SK-N-SH (cell line): ENCODE measurements around the gene RFC4. TPM values are rescaled to one million over a fixed set of nuclear protein-coding genes. Genes with fewer than 3 reads are reported as not detected.

Source experiments
- CTCF ChIA-PET: fragments of 300-600, 350-600 bp; formaldehyde crosslinking; extraction: SDS; loops from one replicate; lab custom pipeline; 2021; lab: Yijun Ruan, JAX
- POLR2A ChIA-PET: fragments of 350-600 bp; sonication (Branson Sonifier 250); formaldehyde crosslinking; extraction: SDS; loops from one replicate; lab custom pipeline; 2020; ENCODE audit warnings: antibody characterized with exemption, inconsistent platforms; lab: Yijun Ruan, JAX
- DNase-seq: peaks from one replicate; pipeline ENCODE4 v3.0.0; 2012
- H2AFZ ChIP-seq: fragments of 200-600 bp; sonication (generic); 2 replicates; pipeline ENCODE4 v1.8.1; 2016; ENCODE audit warnings: antibody characterized with exemption, mild to moderate bottlenecking, low read depth
- H3F3A ChIP-seq: fragments of 200-600 bp; sonication (generic); replicated peaks from 2 replicates; pipeline ENCODE3; 2016; ENCODE audit warnings: antibody characterized with exemption, mild to moderate bottlenecking; ENCODE audit not compliant: insufficient read depth
- H3K27ac ChIP-seq, 2 experiments: fragments of 200-500 bp in 1 of 2; fragments of 200-600 bp in 1 of 2; sonication (Bioruptor generic) in 1 of 2; sonication (generic), shearing (Covaris generic) in 1 of 2; 2 replicates each; pipeline versions ENCODE4 v1.5.1 to v1.6.1; 2014 to 2016; ENCODE audit warnings: low read depth in 2 of 2, inconsistent platforms in 1 of 2, low read length in 1 of 2, mild to moderate bottlenecking in 1 of 2, mixed read lengths in 1 of 2
- H3K27me3 ChIP-seq: fragments of 200-600 bp; sonication (generic), shearing (Covaris generic); 2 replicates; pipeline ENCODE4 v1.6.1; 2016; ENCODE audit warnings: mixed run types; ENCODE audit not compliant: insufficient read depth
- H3K36me3 ChIP-seq, 2 experiments: fragments of 200-500 bp in 1 of 2; fragments of 200-600 bp in 1 of 2; sonication (Bioruptor generic) in 1 of 2; sonication (generic) in 1 of 2; replicated peaks in 1 of 2; 2 replicates each; pipeline versions ENCODE3 to v1.5.1; 2014 to 2016; ENCODE audit warnings: low read length in 1 of 2, mild to moderate bottlenecking in 1 of 2; ENCODE audit not compliant: insufficient read depth in 2 of 2, control insufficient read depth in 1 of 2
- H3K4me1 ChIP-seq, 2 experiments: fragments of 200-500 bp in 1 of 2; fragments of 200-600 bp in 1 of 2; sonication (Bioruptor generic) in 1 of 2; sonication (generic), shearing (Covaris generic) in 1 of 2; 2 replicates each; pipeline versions ENCODE4 v1.5.1 to v1.6.1; 2014 to 2016; ENCODE audit warnings: low read depth in 1 of 2, low read length in 1 of 2, mixed run types in 1 of 2; ENCODE audit not compliant: insufficient read depth in 2 of 2, control insufficient read depth in 1 of 2
- H3K4me2 ChIP-seq: fragments of 200-600 bp; sonication (generic), shearing (Covaris generic); 2 replicates; pipeline ENCODE4 v1.6.1; 2017; ENCODE audit warnings: mixed run types
- H3K4me3 ChIP-seq, 2 experiments: fragments of 200-500 bp in 1 of 2; fragments of 200-600 bp in 1 of 2; sonication (Bioruptor generic) in 1 of 2; sonication (generic), shearing (Covaris generic) in 1 of 2; 2 replicates each; pipeline versions ENCODE4 v1.5.1 to v1.8.1; 2014 to 2016; ENCODE audit warnings: low read depth in 2 of 2, inconsistent platforms in 1 of 2, low read length in 1 of 2, mild to moderate bottlenecking in 1 of 2, mixed read lengths in 1 of 2, moderate library complexity in 1 of 2
- H3K79me2 ChIP-seq: fragments of 200-600 bp; sonication (generic); 2 replicates; pipeline ENCODE4 v1.8.1; 2017; ENCODE audit warnings: mild to moderate bottlenecking; ENCODE audit not compliant: insufficient read depth
- H3K9ac ChIP-seq: fragments of 200-600 bp; sonication (generic); 2 replicates; pipeline ENCODE4 v1.6.1; 2017; ENCODE audit warnings: mixed run types
- H3K9me2 ChIP-seq: fragments of 200-600 bp; sonication (generic); 2 replicates; pipeline ENCODE4 v1.6.1; 2017; ENCODE audit warnings: mixed run types
- H3K9me3 ChIP-seq: fragments of 200-600 bp; sonication (generic); 2 replicates; pipeline ENCODE4 v1.6.1; 2017; ENCODE audit warnings: mixed run types, mild to moderate bottlenecking, moderate library complexity
- H4K20me1 ChIP-seq: fragments of 200-600 bp; sonication (generic); 2 replicates; pipeline ENCODE4 v1.6.1; 2017; ENCODE audit warnings: mild to moderate bottlenecking, mixed run types; ENCODE audit not compliant: insufficient read depth
- CTCF ChIP-seq: fragments of 200-600 bp; sonication (generic); IDR thresholded peaks from 2 replicates; pipeline ENCODE4 v1.6.1; 2017; ENCODE audit warnings: antibody characterized with exemption, mild to moderate bottlenecking, moderate library complexity
- ELF1 ChIP-seq: IDR thresholded peaks from 2 replicates; pipeline ENCODE4 v1.4.0; 2012
- EP300 ChIP-seq, 2 experiments: IDR thresholded peaks; 2 replicates each; pipeline versions ENCODE4 v1.4.0 to v1.6.1; 2012; ENCODE audit warnings: borderline replicate concordance in 1 of 2, low read depth in 1 of 2, low read length in 1 of 2
- EZH2phosphoT487 ChIP-seq: fragments of 200-600 bp; sonication (generic); IDR thresholded peaks from 2 replicates; pipeline ENCODE4 v1.6.1; 2017; ENCODE audit warnings: low read depth, mixed run types, mild to moderate bottlenecking, antibody characterized with exemption, moderate library complexity, borderline replicate concordance
- FOXM1 ChIP-seq: IDR thresholded peaks from 2 replicates; pipeline ENCODE4 v1.4.0; 2012; ENCODE audit warnings: low read depth, mild to moderate bottlenecking
- MXI1 ChIP-seq: IDR thresholded peaks from 2 replicates; pipeline ENCODE4 v1.6.1; 2012; ENCODE audit warnings: mild to moderate bottlenecking, low read depth, low read length, improper control_type of control experiment
- POLR2AphosphoS5 ChIP-seq: IDR thresholded peaks from 2 replicates; pipeline ENCODE4 v1.6.1; 2012; ENCODE audit warnings: low read depth, low read length
- RAD21 ChIP-seq: IDR thresholded peaks from 2 replicates; pipeline ENCODE4 v1.6.1; 2012; ENCODE audit warnings: mild to moderate bottlenecking, low read length
- RCOR1 ChIP-seq: fragments of 150-350 bp; IDR thresholded peaks from 2 replicates; pipeline ENCODE4 v1.6.1; 2017; ENCODE audit warnings: antibody characterized with exemption, low read length
- RXRA ChIP-seq: IDR thresholded peaks from 2 replicates; pipeline ENCODE4 v1.4.0; 2012; ENCODE audit warnings: low read depth, mild to moderate bottlenecking, borderline replicate concordance
- TEAD4 ChIP-seq: IDR thresholded peaks from 2 replicates; pipeline ENCODE4 v1.4.0; 2012; ENCODE audit warnings: mild to moderate bottlenecking, borderline replicate concordance; ENCODE audit not compliant: insufficient read depth
- USF2 ChIP-seq: fragments of 150-350 bp; IDR thresholded peaks from 2 replicates; pipeline ENCODE4 v1.6.1; 2017; ENCODE audit warnings: antibody characterized with exemption, low read length, low read depth, borderline replicate concordance
- YY1 ChIP-seq: IDR thresholded peaks from 2 replicates; pipeline ENCODE4 v1.4.0; 2012; ENCODE audit warnings: low read depth, mild to moderate bottlenecking
- WGBS: methylation state at CpG from one replicate; pipeline ENCODE4 v1.1.6; 2017; ENCODE audit warnings: low lambda C conversion rate; 5-methylcytosine and 5-hydroxymethylcytosine counted together
- polyA plus RNA-seq, 3 experiments: library from polyadenylated mRNA; depleted of rRNA; stranded (reverse); fragments of >200 nt; gene quantifications; 2 replicates each; pipeline ENCODE4 v1.2.3, GENCODE V29; 2012
- TF ChIP-seq, protein P1 (sequence below): IDR thresholded peaks from 2 replicates; pipeline ENCODE4 v1.6.1; 2012; ENCODE audit warnings: mild to moderate bottlenecking, low read depth, low read length, moderate library complexity
- TF ChIP-seq, protein P2 (sequence below): fragments of 150-350 bp; IDR thresholded peaks from 2 replicates; pipeline ENCODE4 v1.6.1; 2016; ENCODE audit warnings: mild to moderate bottlenecking, low read depth, low read length
- TF ChIP-seq, protein P3 (sequence below): IDR thresholded peaks from 2 replicates; pipeline ENCODE4 v1.4.0; 2012; ENCODE audit warnings: low read depth, borderline replicate concordance

RFC4 gene
- polyA plus RNA-seq, 1 of the 3 experiments (the other 2 are of a cell fraction), result 13.1 TPM

GRCh38 chr3:186787642-186788481, 18.4 kb downstream of the RFC4 start:
- H3K9me3 ChIP-seq, result no peaks in the 10 kb centered on the region
- H3K36me3 ChIP-seq, result peaks cover 72 to 74% of the 10 kb centered on the region in 2 experiments
- ChIA-PET CTCF (interaction anchor here (0.6 to 1.0 kb wide), 2 partner anchors 10 to 34 kb away, joined by 3 read pairs; no protein-coding TSS in a partner anchor), POLR2A (no interaction called here)
- no peak for DNase-seq
- H3F3A ChIP-seq, result peaks cover 84% of the 10 kb centered on the region
- no peaks in the 10 kb centered on the region for H3K9me2 ChIP-seq
- 83% methylated on average over 15 of the region's 15 CpGs for WGBS
- H3K27me3 ChIP-seq, result no peaks in the 10 kb centered on the region
- peaks cover 71% of the 10 kb centered on the region for H4K20me1 ChIP-seq
- H3K79me2 ChIP-seq, result peaks cover 54% of the 10 kb centered on the region
- H3K4me2 ChIP-seq, result peak overlapping the region; percentile 81; the same call in 1 of the 2 replicates
- H3K4me3 ChIP-seq, result 0 out of 4 replicates have a peak overlapping the region, but pooled peaks of 1 of the 2 experiments have one; percentile 11
- H2AFZ ChIP-seq, result no peak overlapping the region
- peaks cover 24 to 29% of the 10 kb centered on the region in 2 experiments; a peak in 3 of 4 replicates for H3K4me1 ChIP-seq
- peak overlapping the region; percentile 10; the same call in 1 of the 2 replicates for H3K9ac ChIP-seq
- no peak for TF ChIP-seq TEAD4
- peak; percentile 1; the same call in 1 of the 2 replicates for TF ChIP-seq POLR2AphosphoS5
- TF ChIP-seq EP300 (IDR thresholded peaks at IDR 0.05; ENCODE audit: borderline replicate concordance in 1 of 2, low read depth in 1 of 2, low read length in 1 of 2), result no peak
- peak overlapping the region in 1 of 2 experiments; percentile 94; a peak in 1 of 4 replicates for H3K27ac ChIP-seq

DNA sequence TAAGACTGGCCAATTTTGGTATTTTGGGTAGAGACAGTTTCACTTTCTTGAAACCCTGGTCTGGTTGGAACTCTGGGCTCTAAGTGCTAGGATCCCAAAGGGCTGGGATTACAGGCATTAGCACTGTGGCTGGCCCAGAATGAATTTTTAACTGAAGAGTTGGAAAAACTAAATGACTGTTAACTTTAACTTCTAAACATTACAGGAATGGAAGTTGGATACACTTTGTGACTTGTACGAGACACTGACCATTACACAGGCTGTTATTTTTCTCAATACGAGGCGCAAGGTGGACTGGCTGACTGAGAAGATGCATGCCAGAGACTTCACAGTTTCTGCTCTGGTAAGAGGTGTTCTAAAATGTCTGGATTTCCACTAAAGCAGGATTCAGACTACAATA, 19.4 kb downstream of the RFC4 start:
- H3K79me2 ChIP-seq, result peaks cover 54% of the 10 kb centered on the region
- peak overlapping the region; percentile 100; the same call in 1 of the 2 replicates for H3K9ac ChIP-seq
- POLR2A ChIA-PET, result no interaction called here
- H3K4me3 ChIP-seq, result peak overlapping the region; percentile 98 to 99
- peaks cover 26 to 29% of the 10 kb centered on the region in 2 experiments; a peak in 3 of 4 replicates for H3K4me1 ChIP-seq
- H4K20me1 ChIP-seq, result peaks cover 71% of the 10 kb centered on the region
- DNase-seq, result no peak
- peak overlapping the region in 1 of 2 experiments; percentile 94; a peak in 2 of 4 replicates for H3K27ac ChIP-seq
- peak overlapping the region; percentile 81 for H3K4me2 ChIP-seq
- no peaks in the 10 kb centered on the region for H3K9me3 ChIP-seq
- H2AFZ ChIP-seq, result no peak overlapping the region
- H3K9me2 ChIP-seq, result no peaks in the 10 kb centered on the region
- CTCF ChIA-PET, result interaction anchor here (0.6 kb wide), 1 partner anchor 11 kb away, joined by 3 read pairs; no protein-coding TSS in a partner anchor
- no peaks in the 10 kb centered on the region for H3K27me3 ChIP-seq
- H3F3A ChIP-seq, result peaks cover 79% of the 10 kb centered on the region
- H3K36me3 ChIP-seq, result peaks cover 65 to 70% of the 10 kb centered on the region in 2 experiments
- WGBS, result 56% methylated on average over 3 of the region's 3 CpGs
- TF ChIP-seq FOXM1, result no peak
- no peak for TF ChIP-seq YY1
- TF ChIP-seq MXI1, result no peak
- no peak for TF ChIP-seq TEAD4
- TF ChIP-seq ELF1, result no peak
- TF ChIP-seq USF2, result no peak
- no peak for TF ChIP-seq RXRA
- TF ChIP-seq RAD21, result no peak
- TF ChIP-seq, protein P1, sequence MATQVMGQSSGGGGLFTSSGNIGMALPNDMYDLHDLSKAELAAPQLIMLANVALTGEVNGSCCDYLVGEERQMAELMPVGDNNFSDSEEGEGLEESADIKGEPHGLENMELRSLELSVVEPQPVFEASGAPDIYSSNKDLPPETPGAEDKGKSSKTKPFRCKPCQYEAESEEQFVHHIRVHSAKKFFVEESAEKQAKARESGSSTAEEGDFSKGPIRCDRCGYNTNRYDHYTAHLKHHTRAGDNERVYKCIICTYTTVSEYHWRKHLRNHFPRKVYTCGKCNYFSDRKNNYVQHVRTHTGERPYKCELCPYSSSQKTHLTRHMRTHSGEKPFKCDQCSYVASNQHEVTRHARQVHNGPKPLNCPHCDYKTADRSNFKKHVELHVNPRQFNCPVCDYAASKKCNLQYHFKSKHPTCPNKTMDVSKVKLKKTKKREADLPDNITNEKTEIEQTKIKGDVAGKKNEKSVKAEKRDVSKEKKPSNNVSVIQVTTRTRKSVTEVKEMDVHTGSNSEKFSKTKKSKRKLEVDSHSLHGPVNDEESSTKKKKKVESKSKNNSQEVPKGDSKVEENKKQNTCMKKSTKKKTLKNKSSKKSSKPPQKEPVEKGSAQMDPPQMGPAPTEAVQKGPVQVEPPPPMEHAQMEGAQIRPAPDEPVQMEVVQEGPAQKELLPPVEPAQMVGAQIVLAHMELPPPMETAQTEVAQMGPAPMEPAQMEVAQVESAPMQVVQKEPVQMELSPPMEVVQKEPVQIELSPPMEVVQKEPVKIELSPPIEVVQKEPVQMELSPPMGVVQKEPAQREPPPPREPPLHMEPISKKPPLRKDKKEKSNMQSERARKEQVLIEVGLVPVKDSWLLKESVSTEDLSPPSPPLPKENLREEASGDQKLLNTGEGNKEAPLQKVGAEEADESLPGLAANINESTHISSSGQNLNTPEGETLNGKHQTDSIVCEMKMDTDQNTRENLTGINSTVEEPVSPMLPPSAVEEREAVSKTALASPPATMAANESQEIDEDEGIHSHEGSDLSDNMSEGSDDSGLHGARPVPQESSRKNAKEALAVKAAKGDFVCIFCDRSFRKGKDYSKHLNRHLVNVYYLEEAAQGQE, result no peak
- TF ChIP-seq, protein P2, sequence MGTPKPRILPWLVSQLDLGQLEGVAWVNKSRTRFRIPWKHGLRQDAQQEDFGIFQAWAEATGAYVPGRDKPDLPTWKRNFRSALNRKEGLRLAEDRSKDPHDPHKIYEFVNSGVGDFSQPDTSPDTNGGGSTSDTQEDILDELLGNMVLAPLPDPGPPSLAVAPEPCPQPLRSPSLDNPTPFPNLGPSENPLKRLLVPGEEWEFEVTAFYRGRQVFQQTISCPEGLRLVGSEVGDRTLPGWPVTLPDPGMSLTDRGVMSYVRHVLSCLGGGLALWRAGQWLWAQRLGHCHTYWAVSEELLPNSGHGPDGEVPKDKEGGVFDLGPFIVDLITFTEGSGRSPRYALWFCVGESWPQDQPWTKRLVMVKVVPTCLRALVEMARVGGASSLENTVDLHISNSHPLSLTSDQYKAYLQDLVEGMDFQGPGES, result no peak
- TF ChIP-seq CTCF, result no peak
- TF ChIP-seq RCOR1, result no peak
- TF ChIP-seq EZH2phosphoT487, result no peak
- TF ChIP-seq, protein P3, sequence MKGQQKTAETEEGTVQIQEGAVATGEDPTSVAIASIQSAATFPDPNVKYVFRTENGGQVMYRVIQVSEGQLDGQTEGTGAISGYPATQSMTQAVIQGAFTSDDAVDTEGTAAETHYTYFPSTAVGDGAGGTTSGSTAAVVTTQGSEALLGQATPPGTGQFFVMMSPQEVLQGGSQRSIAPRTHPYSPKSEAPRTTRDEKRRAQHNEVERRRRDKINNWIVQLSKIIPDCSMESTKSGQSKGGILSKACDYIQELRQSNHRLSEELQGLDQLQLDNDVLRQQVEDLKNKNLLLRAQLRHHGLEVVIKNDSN, result no peak
